NCI-H146 treated with DMSO at 0.1 percent for 48 hours (cell line): ENCODE measurements around the gene AKR7A3.
"Not testable (repeated sequence)": the region's sequence is repeated elsewhere in the genome, so short reads cannot be mapped to it uniquely, and the experiment has no call there.

Experiments used
- DNase-seq: peaks from one replicate; lab custom pipeline; 2025; ENCODE audit not compliant: unreplicated experiment; lab: John Stamatoyannopoulos, UW

Gene AKR7A3

DNA sequence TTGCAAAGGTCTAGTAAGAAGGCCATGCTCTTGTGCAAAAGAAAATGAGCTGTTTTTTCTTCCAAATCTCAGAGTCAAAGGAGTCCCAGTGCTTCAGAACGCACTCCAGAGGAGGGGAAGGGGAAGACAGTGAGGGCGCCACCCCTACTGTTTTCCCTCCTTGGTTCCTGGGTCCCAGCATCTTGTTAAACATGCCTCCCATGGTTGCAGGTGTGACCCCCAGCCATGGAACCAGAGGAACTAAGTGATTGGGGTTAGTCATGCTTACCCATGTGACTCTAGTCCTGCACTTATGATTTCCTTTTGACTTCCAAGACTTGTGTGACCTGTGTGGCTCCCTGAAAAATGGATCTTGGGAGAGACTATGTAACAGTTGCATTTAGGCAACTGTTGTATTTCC, 6.1 kb upstream of the AKR7A3 start:
- no peak for DNase-seq

DNA sequence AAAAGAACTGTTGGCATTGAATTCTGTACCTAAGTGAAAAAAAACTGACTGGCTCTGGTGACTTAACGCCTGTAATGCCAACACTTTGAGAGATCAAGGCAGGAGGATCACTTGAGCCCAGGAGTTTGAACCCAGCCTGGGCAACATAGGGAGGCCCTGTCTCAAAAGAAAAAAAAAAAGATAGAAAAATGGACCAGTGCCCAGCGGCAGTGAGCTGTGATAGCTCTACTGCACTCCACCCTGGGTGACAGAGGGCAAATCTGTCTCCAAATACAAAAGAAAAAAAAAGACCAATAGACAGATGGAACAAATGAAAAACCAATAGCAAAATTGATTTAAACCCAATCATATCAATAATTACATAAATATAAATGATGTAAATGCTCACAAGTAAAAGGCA, 674 bp upstream of the AKR7A3 start:
- no peak for DNase-seq

DNA sequence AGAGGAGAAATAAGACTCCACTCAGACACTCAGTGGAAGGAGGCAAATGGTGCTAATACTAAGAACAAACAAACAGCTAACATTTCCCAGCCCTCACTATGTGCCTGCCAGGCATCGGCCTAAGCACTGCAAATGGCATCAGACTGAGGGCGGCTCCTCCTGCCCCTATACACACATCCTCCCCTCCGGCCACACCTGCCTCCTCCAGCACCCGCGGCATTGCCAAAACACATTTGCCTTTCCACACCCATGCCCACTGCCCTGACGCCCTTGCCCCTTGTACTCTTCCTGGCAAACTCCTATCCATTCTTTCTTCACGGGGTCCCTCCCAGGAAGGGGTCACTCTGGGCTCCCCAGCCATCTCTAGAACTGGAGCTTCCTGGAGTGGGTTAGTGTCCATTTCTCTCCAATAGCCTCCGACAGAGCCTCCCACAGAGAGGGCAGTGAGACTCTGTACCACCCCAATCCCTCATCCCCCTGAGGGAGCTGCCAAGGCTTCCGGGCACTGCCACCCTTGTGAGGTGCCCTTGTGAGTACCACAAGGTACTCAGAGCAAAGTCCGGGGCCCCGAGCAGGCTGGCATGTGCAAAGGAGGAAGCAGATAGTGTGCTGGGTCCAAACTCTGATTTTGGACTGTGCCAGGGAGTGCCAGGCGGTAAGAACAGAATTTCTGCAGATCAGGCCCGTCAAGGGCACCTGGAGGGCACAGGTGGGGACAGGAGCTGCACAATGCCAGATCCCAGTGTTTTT, 959 bp downstream of the AKR7A3 start:
- no peak for DNase-seq

DNA sequence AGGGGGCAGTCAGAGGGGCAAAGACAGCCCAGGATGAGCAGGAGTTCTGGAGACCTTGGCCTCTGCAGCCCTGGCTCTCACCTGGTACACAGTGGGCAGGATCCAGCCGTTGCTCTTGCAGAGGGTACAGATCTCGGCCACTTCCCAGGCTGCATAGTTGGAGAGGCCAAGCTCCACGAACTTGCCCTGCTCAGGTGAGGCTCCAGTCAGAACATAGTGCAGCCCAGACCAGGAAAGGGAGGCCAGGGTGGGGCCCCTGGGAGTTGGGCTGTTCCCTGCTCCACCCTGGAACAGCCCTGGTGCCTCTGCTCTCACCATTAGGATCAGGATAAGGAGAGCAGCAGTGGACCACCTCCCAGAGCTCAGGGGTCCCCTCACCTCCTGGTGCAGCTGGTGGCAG, 2.8 kb downstream of the AKR7A3 start:
- DNase-seq = not testable (repeated sequence)

DNA sequence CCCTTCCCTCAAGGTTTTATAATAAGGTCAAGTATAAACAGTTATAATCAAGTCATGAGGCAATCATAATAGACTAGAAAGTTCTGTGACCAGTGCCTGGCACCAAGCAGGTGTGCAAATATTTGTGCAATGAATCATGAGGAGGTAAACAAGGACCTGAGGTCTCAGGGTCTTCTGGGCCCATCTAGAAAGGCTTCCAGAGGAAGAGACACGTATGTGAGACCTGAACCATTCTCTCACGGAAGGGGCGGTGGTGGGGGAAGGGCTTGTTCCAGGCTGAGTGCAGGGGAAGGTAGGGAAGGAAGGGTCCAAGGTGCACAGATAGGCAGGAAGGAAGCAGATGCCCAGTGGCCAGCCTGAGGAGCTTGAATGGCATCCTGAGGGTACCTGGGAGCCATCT, 3.2 kb downstream of the AKR7A3 start:
- DNase-seq = not testable (repeated sequence)

DNA sequence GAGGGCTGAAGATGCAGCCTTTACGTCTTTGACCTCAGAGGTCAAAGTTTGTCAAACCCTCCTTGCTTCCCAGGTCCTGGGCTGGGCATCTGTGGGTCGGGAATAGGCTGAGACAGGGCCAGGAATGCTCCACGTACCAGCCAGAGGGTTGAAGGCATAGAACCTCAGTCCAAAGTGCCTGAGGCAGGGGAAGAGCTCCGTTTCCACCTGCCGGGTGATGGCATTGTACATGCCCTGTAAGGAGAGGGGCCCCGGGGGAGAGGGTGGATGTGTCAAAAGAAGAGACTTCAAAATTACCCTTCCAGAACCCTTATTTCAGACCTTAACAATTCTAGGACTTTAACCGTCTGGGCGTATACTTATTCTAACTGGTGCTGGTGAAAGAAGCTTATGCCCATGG, 3.7 kb downstream of the AKR7A3 start:
- no peak for DNase-seq

DNA sequence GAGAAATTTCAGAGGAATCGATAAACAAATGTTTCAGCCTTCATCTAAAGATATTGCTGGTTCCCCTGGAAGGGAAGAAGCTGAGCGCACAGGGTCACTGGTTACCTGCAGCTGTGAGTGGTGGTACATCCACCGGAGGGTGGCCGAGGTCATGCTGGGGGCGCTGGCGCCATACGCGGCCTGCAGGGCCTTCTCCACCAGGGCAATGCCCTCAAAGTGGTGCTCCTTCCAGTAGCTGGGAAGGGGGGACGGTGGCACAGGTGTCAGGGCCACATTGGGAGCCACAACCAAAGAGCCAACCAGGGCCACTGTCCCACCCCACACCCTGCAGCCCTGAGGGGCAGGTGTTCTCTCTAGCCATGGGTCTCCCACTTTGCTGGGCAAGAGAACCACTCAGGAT, 4.7 kb downstream of the AKR7A3 start:
- DNase-seq = no peak

DNA sequence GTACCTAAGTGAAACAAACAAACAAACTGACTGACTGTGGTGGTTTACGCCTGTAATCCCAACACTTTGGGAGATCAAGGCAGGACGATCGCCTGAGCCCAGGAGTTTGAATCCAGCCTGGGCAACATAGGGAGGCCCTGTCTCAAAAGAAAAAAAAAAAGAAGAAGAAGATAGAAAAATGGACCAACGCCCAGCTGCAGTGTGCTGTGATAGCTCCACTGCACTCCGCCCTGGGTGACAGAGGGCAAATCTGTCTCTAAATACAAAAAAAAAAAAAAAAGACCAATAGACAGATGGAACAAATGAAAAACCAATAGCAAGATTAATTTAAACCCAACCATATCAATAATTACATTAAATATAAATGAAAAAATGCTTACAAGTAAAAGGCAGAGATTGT, 13.9 kb downstream of the AKR7A3 start:
- DNase-seq = no peak

DNA sequence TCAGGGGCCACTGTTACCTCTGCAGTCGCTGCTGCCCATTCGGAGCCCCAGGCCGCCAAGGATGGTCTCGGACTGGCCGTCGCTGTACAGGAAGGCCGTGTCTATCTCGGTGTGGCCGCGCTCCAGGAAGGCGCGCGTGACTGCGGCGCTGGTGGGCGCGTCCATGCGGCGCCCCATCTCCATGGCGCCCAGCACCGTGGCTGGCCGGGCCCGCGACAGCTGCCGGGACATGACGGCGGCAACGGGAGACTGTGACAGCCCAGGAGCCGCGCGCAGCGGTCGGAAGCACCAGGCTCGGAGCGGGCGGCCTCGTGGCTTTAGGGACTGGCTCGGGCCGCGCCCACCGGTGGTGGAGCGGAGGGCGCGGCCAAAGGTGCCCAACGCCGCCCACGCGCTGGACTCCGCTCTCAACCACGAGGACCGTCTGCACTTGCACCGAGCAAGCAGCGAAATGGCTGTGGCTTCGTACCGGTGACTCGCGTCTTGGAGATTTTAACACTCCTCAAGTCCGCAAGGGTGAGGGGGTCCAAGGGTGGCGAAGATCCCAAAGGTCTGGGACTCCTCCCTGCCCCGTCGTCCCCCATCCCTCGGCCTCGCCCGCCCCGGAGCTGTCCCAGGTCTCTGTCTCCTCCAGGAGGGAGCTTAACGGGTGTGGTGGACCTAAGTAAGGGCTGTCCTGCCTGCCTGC, 14.6 kb downstream of the AKR7A3 start:
- DNase-seq = not testable (repeated sequence)

DNA sequence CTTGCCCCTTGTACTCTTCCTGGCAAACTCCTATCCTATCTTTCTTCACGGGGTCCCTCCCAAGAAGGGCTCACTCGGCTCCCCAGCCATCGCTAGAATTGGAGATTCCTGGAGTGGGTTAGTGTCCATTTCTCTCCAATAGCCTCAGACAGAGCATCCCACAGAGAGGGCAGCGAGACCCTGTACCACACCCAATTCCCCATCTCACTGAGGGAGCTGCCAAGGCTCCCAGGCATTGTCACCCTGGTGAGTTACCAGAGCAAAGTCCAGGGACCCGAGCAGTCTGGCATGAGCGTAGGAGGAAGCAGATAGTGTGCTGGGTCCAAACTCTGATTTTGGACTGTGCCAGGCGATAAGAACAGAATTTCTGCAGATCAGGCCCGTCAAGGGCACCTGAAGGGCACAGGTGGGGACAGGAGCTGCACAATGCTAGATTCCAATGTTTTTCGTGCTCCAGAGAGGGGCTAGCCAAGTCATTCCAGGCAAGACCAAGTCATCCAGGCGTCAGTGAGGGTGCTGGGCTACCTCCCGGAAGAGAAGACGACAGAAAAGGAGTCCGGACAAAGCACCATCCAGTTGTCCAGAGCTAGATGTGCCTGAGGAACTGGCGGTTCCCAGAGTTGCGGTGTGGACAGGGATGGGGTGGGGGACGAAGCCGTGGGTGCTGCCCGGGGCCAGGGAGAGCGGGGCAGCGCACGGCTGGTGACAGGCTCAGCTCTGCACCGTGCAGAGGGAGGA, 15.3 kb downstream of the AKR7A3 start:
- DNase-seq = no peak

DNA sequence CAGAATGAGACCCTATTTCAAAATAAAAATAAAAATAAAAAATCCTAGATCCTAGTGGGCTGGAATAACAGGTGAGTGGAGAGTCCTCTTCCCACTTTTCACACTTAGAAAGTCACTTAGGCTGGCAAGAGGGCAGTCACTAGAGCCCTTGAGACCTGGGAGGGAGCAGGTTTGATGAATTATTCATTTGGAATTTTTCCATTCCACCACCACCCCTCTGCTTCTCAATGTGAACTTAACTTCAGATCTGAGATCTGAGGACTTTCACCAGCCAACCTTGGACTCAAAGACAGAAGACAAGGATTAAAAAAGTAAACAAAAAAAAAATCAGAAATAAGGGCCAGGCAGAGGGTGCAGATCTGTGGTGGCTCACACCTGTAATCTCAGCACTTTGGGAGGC, 16.5 kb downstream of the AKR7A3 start:
- DNase-seq = no peak

DNA sequence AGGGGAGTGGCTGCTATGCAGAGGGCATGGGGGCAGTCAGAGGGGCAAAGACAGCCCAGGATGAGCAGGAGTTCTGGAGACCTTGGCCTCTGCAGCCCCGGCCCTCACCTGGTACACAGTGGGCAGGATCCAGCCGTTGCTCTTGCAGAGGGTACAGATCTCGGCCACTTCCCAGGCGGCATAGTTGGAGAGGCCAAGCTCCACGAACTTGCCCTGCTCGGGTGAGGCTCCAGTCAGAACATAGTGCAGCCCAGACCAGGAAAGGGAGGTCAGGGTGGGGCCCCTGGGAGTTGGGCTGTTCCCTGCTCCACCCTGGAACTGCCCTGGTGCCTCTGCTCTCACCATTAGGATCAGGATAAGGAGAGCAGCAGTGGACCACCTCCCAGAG, 18.2 kb downstream of the AKR7A3 start:
- not testable (repeated sequence) for DNase-seq

DNA sequence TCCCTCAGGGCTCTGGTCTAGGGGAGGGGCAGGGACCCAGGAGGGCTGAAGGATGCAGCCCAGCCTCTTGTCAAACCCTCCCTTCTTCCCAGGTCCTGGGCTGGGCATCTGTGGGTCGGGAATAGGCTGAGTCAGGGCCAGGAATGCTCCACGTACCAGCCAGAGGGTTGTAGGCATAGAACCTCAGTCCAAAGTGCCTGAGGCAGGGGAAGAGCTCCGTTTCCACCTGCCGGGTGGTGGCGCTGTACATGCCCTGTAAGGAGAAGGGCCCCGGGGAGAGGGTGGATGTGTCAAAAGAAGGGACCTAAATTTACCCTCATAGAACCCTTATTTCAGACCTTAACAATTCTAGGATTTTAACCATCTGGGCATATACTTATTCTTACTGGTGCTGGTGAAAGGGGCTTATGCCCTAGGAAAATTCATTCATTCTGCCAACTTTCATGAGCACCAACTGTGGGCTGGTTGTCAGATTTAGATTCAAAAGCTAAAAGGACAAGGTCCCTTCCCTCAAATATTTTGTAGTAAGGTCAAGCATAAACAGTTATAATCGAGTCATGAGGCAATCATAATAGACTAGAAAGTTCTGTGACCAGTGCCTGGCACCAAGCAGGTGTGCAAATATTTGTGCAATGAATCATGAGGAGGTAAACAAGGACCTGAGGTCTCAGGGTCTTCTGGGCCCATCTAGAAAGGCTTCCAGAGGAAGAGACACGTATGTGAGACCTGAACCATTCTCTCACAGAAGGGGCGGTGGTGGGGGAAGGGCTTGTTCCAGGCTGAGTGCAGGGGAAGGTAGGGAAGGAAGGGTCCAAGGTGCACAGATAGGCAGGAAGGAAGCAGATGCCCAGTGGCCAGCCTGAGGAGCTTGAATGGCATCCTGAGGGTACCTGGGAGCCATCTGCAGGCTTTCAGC, 18.9 kb downstream of the AKR7A3 start:
- not testable (repeated sequence) for DNase-seq

DNA sequence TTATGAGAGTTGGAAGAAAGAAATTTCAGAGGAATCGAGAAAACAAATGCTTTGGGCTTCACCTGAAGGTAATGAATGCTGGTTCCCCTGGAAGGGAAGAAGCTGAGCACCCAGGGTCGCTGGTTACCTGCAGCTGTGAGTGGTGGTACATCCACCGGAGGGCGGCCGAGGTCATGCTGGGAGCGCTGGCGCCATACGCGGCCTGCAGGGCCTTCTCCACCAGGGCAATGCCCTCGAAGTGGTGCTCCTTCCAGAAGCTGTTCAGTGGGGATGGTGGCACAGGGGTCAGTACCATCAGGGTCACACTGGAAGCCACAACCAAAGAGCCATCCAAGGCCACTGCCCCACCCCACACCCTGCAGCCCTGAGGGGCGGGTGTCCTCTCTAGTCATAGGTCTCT, 20.1 kb downstream of the AKR7A3 start:
- no peak for DNase-seq

DNA sequence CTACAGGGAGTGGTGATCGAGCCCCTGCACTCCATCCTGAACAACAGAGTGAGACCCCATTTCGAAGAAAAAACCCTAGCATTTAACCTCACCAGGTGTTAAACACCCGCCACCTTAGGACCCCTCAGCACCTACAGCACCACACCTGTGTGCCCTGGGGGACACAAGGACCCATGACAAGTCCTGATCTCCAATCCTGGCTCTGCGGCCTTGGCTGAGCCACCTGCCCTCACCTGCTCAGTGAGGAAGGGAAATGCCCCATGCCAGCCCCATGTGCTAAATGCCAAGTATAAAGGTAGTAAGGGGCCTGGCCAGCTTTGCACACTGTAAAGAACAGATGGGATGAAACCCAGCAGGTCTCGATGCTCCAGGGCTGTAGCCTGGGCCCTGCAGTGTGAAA, 25.8 kb downstream of the AKR7A3 start:
- DNase-seq = no peak

DNA sequence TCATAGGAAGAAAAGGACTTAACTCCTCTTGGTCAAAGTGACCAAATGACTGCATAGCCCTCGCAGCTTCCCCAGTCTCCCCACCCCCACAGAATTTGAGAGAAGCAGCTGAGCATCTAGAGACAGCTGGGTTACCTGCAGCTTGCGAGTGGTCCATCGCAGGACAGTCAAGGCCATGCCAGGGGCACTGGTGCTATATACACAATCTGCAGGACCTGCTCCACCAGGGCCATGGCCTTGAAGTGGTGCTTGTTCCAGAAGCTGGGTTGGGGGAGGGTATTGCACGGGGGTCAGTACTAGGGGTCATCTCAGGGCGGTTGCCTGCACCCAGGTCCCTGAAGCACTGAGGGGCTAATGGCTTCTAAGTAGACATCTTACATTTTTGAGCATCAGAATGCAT, 26.5 kb downstream of the AKR7A3 start:
- DNase-seq = no peak

DNA sequence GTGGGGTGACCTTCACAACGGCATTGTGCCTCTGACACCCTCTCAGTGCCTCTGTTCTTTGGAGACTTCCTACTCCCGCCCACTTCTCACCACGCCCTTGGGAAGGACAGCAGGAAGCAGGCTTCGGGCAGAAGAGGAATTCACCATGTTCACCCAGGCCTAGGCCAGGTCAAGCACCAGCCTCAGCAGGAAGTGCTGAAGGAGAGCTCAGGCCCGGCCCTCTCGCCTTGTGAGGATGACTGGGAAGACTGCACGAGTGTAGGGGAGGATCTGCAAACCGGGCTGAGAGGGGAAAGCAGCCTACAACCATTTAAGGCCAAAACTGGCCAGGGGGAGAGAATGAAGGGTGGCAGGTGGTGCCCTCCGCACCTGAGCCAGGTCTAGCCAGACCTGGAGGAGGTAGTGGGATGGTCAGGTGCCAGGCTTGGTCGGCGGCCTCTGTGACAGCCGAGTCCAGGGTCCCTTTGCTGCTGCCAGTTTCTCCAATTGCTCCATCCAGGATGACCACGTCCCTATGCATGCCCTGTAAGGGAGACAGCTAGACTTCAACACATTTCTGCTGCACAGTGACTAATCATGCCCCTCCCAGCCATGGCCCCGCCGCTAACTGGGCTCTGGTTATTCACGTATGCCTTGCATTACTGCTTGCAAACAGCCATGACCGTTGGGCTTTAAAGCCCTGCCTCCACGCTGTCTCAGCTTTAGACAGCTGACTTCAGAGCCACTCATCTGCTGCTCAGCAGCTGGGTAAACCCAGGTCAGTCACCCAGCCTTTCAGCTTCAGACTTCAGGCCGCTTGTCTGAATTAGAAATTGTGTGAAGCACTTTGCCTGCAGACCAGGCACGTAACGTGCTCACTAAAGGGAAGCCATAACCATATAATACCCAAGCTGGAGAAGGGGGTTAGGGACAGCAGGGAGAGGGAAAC, 28.1 kb downstream of the AKR7A3 start:
- DNase-seq = no peak

DNA sequence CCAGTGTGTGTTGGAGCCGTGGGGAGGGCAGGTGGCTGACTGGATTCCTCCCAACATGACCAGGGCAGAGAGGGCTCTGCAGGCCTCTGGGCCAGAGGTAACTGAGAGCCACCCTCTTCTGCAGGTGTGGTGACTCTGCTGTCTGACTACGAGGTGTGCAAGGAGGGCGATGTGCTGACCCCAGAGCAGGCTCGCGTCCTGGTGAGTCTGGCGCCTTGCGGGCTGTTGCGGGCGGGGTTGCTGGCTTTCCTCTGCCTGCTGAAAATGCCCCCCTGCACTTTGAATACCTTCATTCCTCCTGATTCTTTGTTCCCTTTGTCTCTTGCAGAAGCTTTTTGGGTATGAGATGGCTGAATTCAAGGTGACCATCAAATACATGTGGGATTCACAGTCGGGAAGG, 30.2 kb downstream of the AKR7A3 start:
- DNase-seq = no peak

DNA sequence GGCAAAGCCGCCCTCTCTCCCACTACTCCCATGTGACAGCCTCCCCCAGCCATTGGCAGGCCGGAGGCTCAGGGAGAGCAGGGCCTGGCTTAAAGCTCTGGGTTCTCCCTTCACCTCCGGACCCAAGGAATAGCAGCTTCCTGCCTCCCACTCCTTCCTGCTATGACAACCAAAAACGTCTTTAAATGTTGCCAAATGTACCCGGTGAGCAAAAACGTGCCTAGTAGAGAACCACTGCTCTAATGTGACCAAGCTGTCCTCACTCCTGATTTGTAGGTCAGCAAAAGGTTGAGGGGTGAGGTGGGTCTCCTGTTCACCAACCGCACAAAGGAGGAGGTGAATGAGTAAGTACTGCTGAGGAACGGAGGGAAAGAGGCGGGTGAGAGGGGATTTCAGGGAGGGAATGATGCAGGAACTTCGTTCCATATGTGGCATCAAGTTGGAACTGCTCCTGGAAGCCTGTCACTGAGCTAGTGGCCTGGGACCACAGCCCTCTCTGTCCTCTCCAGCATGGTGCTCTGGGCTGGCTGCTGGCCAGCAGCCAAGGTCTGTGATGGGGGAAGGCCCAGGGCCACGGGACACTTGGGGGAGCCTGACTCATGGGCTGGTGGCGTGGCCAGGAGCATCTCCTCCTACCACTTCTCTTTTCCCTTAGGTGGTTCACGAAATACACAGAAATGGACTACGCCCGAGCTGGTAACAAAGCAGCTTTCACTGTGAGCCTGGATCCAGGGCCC, 31.2 kb downstream of the AKR7A3 start:
- no peak for DNase-seq
